CD4-positive, alpha-beta T cell treated with Interleukin-4 for 1 hour (primary cell): Measurements from ENCODE around the gene ZNF469.

ENCODE experiments used
- DNase-seq, 2 donors: peaks; one replicate each; pipeline ENCODE4 v3.0.0-alpha.2; 2020 to 2022

The ZNF469 gene

GRCh38 chr16:88378401-88378800, 4.4 kb upstream of the ZNF469 start:
- no peak for DNase-seq

GRCh38 chr16:88378836-88379693, 3.7 kb upstream of the ZNF469 start:
- no peak for DNase-seq

- DNase-seq: no peak
These were observed 3.1 kb upstream of the ZNF469 start for GRCh38 chr16:88379694-88380040.

DNA sequence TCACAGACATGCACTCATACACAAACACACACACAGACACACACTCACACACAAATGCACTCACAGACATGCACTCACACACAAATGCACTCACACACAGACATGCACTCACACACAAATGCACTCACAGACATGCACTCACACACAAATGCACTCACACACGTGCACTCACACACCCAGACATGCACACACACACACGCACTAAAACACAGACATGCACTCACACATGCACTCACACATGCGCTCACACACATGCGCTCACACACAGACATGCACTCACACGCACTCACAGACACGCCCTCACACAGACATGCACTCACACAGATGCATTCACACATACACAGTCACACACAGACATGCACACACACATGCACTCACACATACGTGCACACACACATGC, 2.7 kb upstream of the ZNF469 start:
- no peak for DNase-seq

GRCh38 chr16:88380619-88381018, 2.1 kb upstream of the ZNF469 start:
- no peak for DNase-seq

DNA sequence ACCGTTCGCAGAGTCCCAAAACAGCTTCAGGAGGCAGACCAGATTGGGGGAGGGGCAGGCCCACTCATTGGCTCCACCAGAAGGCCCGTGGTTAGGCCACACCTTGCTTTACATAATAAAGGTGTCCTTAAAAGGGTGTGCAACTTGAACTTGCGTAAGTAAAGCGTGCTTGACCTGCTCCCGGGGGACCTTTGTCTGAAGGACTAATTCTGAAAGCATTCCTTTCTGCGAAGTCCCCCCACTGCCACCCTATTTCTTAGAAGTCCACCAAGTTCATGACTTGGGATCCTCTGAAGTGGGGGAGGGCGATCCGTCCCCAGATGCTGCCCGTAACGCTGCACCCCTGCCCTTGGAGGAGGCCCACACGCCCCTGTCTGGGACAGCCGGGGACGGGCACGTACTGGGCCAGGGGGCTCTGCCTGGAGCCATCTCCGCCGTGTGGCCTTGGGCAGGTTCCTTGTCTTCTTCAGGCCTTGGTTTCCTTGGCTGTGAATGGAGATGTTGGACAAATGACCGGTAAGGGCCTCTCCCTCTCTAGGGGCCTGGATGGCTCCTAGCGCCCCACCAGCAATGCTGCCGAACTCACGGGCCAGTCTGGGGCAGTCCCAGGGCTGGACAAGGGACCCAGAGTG, 823 bp upstream of the ZNF469 start:
- DNase-seq: no peak

GRCh38 chr16:88383401-88384221, 852 bp downstream of the ZNF469 start:
- DNase-seq: no peak

DNA sequence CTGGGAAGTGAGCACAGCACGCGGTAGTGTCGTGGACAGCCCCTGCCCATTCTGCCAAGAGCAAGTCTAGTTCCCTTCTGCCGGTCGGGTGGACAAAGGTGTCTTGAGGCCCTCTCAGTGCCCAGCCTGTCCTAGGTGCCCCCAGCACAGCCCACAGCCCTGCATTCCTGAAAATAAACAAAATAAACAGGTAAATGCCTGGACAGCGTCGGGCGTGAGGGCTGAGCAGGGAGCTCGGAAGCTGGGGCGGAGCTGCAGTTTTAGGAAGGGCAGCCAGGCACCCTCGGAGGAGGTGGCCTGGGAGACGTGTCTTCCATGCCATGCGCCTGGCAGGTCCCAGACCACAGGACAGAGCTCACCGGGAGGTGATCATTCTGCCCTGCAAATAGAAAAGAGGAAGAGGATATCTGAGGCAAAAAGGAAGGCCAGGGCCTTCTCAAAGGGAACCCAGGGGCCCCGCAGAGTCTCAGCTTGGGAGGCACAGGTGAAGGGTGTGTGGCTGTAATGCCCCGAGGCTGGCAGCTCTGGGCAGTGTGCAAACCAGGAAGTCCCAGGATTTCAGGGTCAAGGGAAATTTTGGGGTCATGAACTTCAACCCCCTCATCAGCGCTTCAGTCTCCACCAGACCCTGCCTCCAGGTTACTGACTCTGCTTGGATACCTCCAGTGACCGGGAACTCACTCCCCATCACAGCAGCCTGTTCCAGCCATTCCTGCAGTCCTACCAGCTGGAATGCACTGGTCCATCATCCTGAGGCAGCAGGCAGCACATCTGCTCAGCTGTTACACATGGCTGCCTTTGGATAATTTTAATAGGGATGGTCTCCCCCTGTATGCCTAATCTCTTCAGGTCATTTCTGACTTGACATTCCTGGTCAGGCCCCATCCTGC, 1.7 kb downstream of the ZNF469 start:
- DNase-seq: no peak

GRCh38 chr16:88385112-88385594, 2.4 kb downstream of the ZNF469 start:
- no peak for DNase-seq

DNA sequence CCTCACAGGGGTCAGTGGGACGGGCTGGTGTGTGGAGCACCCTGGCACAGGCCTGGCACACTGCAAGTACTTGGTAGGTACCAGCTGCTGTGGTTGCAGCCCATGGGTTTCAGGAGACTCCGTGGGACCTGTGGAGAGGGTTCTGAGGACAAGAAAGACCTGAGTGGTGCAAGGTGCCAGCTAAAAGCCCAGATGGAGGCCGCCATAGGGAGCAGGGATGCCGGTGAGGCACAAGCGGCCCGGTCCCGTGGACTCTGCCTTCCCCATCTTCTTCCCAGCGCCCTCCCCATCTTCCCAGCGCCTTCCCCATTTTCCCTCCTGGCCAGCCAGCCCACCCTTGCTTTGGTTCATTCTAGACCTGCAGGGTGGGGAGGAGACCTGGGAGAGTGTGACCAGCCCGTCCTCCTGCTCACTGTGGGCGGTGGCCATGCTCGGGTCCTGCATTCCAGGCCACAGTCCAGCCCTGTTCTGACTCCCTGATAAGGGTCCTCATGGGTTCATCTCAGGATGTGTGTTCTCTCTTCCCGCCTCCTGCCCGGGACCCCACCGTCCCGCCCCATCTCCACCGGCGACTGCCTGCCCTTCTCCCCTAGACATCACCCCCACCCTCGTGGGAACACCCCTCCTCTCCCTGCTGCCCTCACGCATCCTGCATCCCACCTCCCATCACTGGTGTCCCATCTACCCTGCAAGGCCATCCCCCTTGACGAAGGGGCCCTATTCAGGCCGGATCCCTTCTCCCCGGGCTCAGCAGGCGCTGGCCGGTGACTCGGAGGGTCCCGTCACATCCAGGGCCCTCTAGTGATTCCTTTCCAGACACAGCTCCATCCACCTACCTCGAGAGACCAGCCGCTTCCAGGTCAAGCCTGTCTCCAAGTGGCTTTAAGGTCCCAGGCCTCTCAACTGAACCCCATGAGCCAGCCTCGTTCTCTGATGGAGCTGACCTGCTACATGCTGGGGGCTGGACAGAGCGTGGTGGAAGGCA, 3.4 kb downstream of the ZNF469 start:
- DNase-seq: no peak

DNA sequence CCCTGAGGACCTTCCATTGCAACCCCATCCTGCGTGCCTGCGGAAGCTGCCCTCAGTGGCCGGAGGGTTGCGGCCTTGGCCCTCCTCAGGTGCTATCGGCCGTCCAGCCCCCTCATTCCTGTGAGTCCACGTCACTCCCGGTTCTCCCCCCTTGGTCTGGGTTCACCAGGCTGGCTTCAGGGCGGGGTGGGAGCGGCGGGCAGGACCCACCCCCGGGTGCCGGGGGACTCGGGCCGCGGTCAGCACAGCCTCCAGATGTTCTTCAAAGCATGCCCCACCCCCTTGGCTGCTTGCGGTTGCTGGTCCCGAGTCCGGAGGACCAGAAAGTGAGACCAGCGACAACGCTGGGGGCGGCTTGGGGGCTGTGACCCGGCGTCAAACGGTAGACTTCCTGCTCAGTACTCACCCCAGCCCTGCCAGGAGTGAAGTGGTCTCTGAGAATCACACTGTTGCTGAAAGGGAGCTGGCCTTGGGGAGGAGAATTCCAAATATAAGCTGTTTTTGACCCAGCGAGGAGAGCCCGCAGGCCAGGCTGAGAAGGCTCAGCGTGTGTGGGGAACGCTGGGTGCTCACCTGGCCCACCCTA, 4.5 kb downstream of the ZNF469 start:
- no peak for DNase-seq

- no peak for DNase-seq
These were observed 5.3 kb downstream of the ZNF469 start for GRCh38 chr16:88387941-88388627.

- no peak for DNase-seq
These were observed 6.4 kb downstream of the ZNF469 start for GRCh38 chr16:88389191-88389590.

- DNase-seq: no peak
These were observed 6.9 kb downstream of the ZNF469 start for GRCh38 chr16:88389621-88390160.

- no peak for DNase-seq
These were observed 7.5 kb downstream of the ZNF469 start for GRCh38 chr16:88390265-88390664.

DNA sequence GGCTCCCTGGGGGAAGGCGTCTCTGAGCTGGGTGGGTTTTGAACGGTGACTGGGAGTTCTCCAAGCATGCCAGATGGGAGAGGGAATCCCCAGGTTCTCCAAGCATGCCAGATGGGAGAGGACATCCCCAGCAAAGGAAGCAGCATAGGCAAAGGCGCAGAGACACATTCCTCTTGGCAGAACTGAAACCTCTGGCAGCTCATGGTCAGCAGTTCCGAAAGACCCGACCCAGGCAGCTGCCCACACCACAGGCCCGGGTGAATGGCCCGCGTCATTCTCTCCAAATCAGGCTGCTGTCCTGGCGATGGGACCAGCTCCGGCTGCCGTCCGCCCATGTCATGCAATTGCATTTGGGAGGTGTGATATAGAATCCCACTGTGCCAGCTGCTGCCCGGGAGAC, 8.0 kb downstream of the ZNF469 start:
- no peak for DNase-seq

- no peak for DNase-seq
These were observed 8.5 kb downstream of the ZNF469 start for GRCh38 chr16:88391144-88391850.

DNA sequence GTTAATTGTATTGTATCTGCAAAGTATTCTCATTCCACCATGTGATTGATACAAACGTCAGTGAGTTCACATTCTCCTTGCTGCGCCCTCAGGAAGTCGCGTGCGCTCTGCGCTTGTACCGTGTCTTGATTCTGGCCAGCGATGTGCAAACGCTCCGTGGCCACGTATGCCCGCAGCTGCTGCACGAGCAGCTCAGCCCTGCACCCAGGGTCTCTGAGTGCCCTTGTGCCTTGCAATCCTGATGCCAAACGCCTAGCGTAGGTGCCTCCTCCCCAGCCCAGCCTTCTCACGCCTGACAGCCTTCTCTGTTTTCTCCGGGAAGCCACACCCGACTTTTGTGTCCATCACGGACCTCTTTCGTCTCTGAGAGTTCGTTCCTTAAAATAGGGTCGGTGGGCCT, 9.4 kb downstream of the ZNF469 start:
- no peak for DNase-seq

DNA sequence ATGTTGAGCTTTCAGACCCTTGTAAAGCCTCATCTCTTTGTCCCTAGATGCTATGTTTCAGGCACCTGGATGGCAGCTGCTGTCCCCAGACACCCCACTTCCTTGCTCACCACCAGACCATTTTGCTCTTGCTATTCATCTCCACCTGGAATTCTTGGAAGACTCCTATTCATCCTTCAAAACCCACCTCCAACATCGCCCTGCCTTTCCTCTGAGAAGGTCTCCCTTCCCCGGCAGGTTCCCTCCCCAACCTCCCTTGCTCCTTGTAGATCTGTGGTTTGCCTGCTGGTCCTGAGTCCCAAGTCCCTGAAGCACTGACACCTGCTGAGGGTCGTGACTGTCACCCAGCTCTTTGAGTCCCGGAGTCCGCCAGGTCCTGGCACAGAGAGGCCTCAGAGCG, 9.9 kb downstream of the ZNF469 start:
- DNase-seq: no peak
